HepG2 (cell line): ENCODE measurements around the gene STK32B. TPM values are rescaled to one million over a fixed set of nuclear protein-coding genes. Genes with fewer than 3 reads are reported as not detected.

Experiments
- ATAC-seq: fragments of 200-7000 bp; cut with Tn5 transposase; 3 replicates; pipeline ENCODE4 v1.9.1; 2020; ENCODE audit warnings: mild to moderate bottlenecking, moderate library complexity
- BruUV-seq: library from RNA; stranded (reverse); fragments of 400-500 nt; replicated peaks from 2 replicates; lab custom pipeline; 2021; lab: Mats Ljungman, UMichigan
- CTCF ChIA-PET: fragments of 300-600 bp; formaldehyde crosslinking; extraction: SDS; loops from one replicate; lab custom pipeline; 2021; ENCODE audit warnings: low total read pairs, inconsistent platforms, low intra/inter-chr PET ratio; lab: Yijun Ruan, JAX
- POLR2A ChIA-PET: fragments of 350-600 bp; sonication (Branson Sonifier 250); formaldehyde crosslinking; loops from one replicate; lab custom pipeline; 2020; ENCODE audit warnings: antibody characterized with exemption, inconsistent platforms; lab: Yijun Ruan, JAX
- DNase-seq: peaks from one replicate; pipeline ENCODE4 v3.0.0-alpha.2; 2015; ENCODE audit warnings: low spot score
- FAIRE-seq: peaks from 3 replicates; lab custom pipeline; 2011; peaks lifted over from hg19 to GRCh38; lab: Jason Lieb, UNC
- H2AFZ ChIP-seq: one replicate; pipeline ENCODE4 v1.6.1; 2011; ENCODE audit warnings: low read length, inconsistent platforms
- H3K27ac ChIP-seq: fragments of 300-600 bp; 3 replicates; pipeline ENCODE4 v1.8.0; 2011; ENCODE audit warnings: mixed run types, mild to moderate bottlenecking, mixed read lengths, low read length, inconsistent platforms; ENCODE audit not compliant: insufficient read depth; ENCODE audit errors: extremely low read length
- H3K27me3 ChIP-seq, 2 experiments: fragments of 200-600 bp in 1 of 2; 2 replicates in 1 of 2; 3 replicates in 1 of 2; pipeline versions ENCODE4 v1.6.0 to v1.8.0; 2011; ENCODE audit warnings: low read length in 2 of 2, mild to moderate bottlenecking in 2 of 2, moderate library complexity in 2 of 2, inconsistent platforms in 1 of 2; ENCODE audit not compliant: insufficient read depth in 2 of 2, control insufficient read depth in 1 of 2
- H3K36me3 ChIP-seq, 2 experiments: fragments of 200-600 bp in 1 of 2; replicated peaks in 1 of 2; 2 replicates in 1 of 2; 3 replicates in 1 of 2; pipeline versions ENCODE4 v1.5.1 to v1.8.0; 2011; ENCODE audit warnings: low read length in 2 of 2, inconsistent platforms in 1 of 2; ENCODE audit not compliant: insufficient read depth in 2 of 2, control insufficient read depth in 1 of 2
- H3K4me1 ChIP-seq: 2 replicates; pipeline ENCODE4 v1.5.1; 2012; ENCODE audit warnings: low read length, inconsistent platforms; ENCODE audit not compliant: insufficient read depth
- H3K4me2 ChIP-seq: 2 replicates; pipeline ENCODE4 v1.6.0; 2011; ENCODE audit warnings: low read depth, low read length, inconsistent platforms
- H3K4me3 ChIP-seq, 3 experiments: fragments of 200-600 bp in 1 of 3; sonication (generic), shearing (Covaris generic) in 1 of 3; replicated peaks in 1 of 3; 2 replicates each; pipeline ENCODE4 v1.5.1; 2011 to 2016; ENCODE audit warnings: low read length in 3 of 3, inconsistent platforms in 2 of 3, low read depth in 2 of 3, mild to moderate bottlenecking in 2 of 3, control low read depth in 1 of 3, mixed read lengths in 1 of 3; ENCODE audit not compliant: insufficient read depth in 1 of 3
- H3K79me2 ChIP-seq: one replicate; pipeline ENCODE4 v1.6.1; 2011; ENCODE audit warnings: low read length, inconsistent platforms; ENCODE audit not compliant: insufficient read depth
- H3K9ac ChIP-seq: 2 replicates; pipeline ENCODE4 v1.6.0; 2011; ENCODE audit warnings: mild to moderate bottlenecking, low read depth, low read length, inconsistent platforms; ENCODE audit not compliant: insufficient read depth
- H3K9me3 ChIP-seq: 2 replicates; pipeline ENCODE4 v1.5.1; 2012; ENCODE audit warnings: mild to moderate bottlenecking, low read length
- H4K20me1 ChIP-seq: 2 replicates; pipeline ENCODE4 v1.6.0; 2011; ENCODE audit warnings: inconsistent platforms, mild to moderate bottlenecking, low read length, moderate library complexity; ENCODE audit not compliant: insufficient read depth
- KAT8 ChIP-seq: IDR thresholded peaks from 2 replicates; pipeline ENCODE4 v1.6.1; 2016; ENCODE audit warnings: missing genetic modification reagents, missing compliant biosample characterization
- MEF2D ChIP-seq: sonication (generic); formaldehyde crosslinking; IDR thresholded peaks from 2 replicates; pipeline ENCODE4 v1.5.1; 2020; ENCODE audit warnings: mild to moderate bottlenecking, missing genetic modification reagents
- RAD51 ChIP-seq: fragments of 450-650 bp; IDR thresholded peaks from 2 replicates; pipeline ENCODE4 v1.6.1; 2016; ENCODE audit warnings: borderline replicate concordance
- ZNF781 ChIP-seq: sonication (generic); formaldehyde crosslinking; IDR thresholded peaks from 2 replicates; pipeline ENCODE4 v1.5.1; 2020; ENCODE audit warnings: borderline replicate concordance, mild to moderate bottlenecking, missing genetic modification reagents; ENCODE audit errors: not compliant biosample characterization
- WGBS: methylation state at CpG from one replicate; pipeline ENCODE4 v1.1.6; 2017; ENCODE audit warnings: low lambda C conversion rate; 5-methylcytosine and 5-hydroxymethylcytosine counted together
- in situ Hi-C: cut with HindIII; loops from 2 replicates; pipeline ENCODE4 v1.10.0; 2017; ENCODE audit warnings: low pct_unique_long_range_greater_than_20kb; ENCODE audit not compliant: extremely low pct_ligation_motif_present
- intact Hi-C: fragments of 100-400 bp; cut with micrococcal nuclease; formaldehyde crosslinking; loops from one replicate; pipeline ENCODE4 v1.10.0; 2022; ENCODE audit not compliant: unreplicated experiment
- polyA plus RNA-seq, 8 experiments: library from polyadenylated mRNA; depleted of rRNA in 3 of 8; stranded (reverse) in 7 of 8; unstranded in 1 of 8; fragments of >200 nt; fragmentation: Illumina TruSeq in 4 of 8; extraction: Trizol in 4 of 8; gene quantifications; 2 replicates each; pipeline versions ENCODE4 v1.2.1 to v1.2.3, GENCODE V29; 2011 to 2016; ENCODE audit warnings: low read depth in 4 of 8, missing spikeins in 1 of 8, mixed read lengths in 1 of 8; ENCODE audit not compliant: insufficient read depth in 1 of 8
- total RNA-seq, 5 experiments: library from RNA; depleted of rRNA; stranded (reverse); fragments of >200 nt; fragmentation: Illumina TruSeq; extraction: Trizol; gene quantifications; 2 replicates each; pipeline ENCODE4 v1.2.3, GENCODE V29; 2016; ENCODE audit warnings: low read depth in 1 of 5
- TF ChIP-seq, protein P1 (sequence below), 2 experiments: sonication (generic) in 1 of 2; formaldehyde crosslinking in 1 of 2; IDR thresholded peaks; 2 replicates each; pipeline versions ENCODE4 v1.5.1 to v1.6.1; 2011 to 2020; ENCODE audit warnings: borderline replicate concordance in 1 of 2, low read depth in 1 of 2, low read length in 1 of 2, mild to moderate bottlenecking in 1 of 2, missing genetic modification reagents in 1 of 2, moderate library complexity in 1 of 2

STK32B gene
- total and polyA plus RNA-seq, 2 of the 13 experiments (the other 11 are each of a cell fraction or from before 2014, with no cell fraction given), result not detected

DNA sequence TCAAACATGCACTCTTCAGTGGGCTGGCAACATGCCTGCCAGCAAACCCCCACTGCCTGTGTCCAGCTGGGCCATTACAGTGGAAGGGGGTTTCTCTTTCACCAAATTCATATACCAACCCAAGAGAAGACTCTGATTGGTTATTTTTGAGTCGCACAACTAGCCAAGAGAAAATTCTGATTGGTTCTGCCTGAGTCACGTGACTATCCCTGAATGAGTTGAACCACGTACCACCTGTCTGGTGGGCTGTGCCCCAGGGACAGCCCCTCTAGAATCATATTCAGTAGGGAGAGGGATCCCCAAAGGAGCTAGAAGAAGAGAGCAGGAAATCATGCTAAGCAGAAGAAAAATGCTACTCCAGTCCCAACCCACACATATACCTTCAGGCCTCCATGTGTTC lies 313.1 kb downstream of the STK32B start:
- no peak for TF ChIP-seq MEF2D (CRISPR knock-in tag)
- TF ChIP-seq RAD51, result peak; percentile 74; the same call in 1 of the 2 replicates
- no peak for TF ChIP-seq KAT8 (CRISPR knock-in tag)
- TF ChIP-seq ZNF781 (CRISPR knock-in tag), result no peak
- TF ChIP-seq, protein P1, sequence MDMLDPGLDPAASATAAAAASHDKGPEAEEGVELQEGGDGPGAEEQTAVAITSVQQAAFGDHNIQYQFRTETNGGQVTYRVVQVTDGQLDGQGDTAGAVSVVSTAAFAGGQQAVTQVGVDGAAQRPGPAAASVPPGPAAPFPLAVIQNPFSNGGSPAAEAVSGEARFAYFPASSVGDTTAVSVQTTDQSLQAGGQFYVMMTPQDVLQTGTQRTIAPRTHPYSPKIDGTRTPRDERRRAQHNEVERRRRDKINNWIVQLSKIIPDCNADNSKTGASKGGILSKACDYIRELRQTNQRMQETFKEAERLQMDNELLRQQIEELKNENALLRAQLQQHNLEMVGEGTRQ (IDR thresholded peaks at IDR 0.05; ENCODE audit: low read depth, low read length), result peak; percentile 49; the same call in 1 of the 2 replicates
- TF ChIP-seq, protein P1 (CRISPR knock-in tag; IDR thresholded peaks at IDR 0.05; ENCODE audit: borderline replicate concordance), result no peak
- Histone ChIP-seq H3K4me2 (no peak overlapping the region), H4K20me1 (no peaks in the 10 kb centered on the region), H3K9me3 (no peaks in the 10 kb centered on the region), H3K9ac (no peak overlapping the region), H3K4me3 (no peak overlapping the region), H3K4me1 (no peaks in the 10 kb centered on the region), H2AFZ (no peak overlapping the region), H3K27me3 (no peaks in the 10 kb centered on the region), H3K36me3 (no peaks in the 10 kb centered on the region), H3K79me2 (no peaks in the 10 kb centered on the region), H3K27ac (no peak overlapping the region)
- in situ Hi-C loops (no loop called here), intact Hi-C loops (no loop called here)
- DNase-seq (no peak), ATAC-seq (no peak), FAIRE-seq (no peak)
- ChIA-PET CTCF (no interaction called here), POLR2A (no interaction called here)
- 15% methylated on average over 3 of the region's 3 CpGs for WGBS
- no TSS peak for BruUV-seq
